GM19452 (cell line): ENCODE measurements around the gene NPHP4.

Experiments
- ATAC-seq: cut with Tn5 transposase; IDR thresholded peaks from one replicate; pipeline ENCODE4 v1.9.1; 2021; ENCODE audit not compliant: unreplicated experiment

NPHP4 gene

GRCh38 chr1:5991381-5992025, 722 bp downstream of the NPHP4 start:
- peak; percentile 5 for ATAC-seq

DNA sequence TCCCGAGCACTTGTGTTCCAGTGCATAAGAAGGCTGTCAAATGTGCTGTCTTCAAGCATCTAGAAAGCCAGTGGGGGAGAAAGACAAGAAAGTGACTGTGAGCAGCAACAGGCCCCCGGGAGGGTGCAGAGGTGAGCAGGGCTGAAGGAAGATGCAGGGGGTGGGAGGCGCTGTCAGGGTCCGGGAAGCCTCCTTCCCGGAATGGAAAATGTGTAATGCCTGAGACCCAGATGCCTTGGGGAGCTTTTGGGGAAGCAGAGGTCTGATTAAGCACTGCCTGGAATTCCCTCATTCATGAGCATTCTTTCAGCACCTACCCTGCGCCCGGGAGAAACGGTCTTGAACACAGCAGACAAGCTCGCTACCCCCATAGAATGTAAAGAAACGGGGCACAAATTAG, 1.3 kb downstream of the NPHP4 start:
- ATAC-seq: no peak

DNA sequence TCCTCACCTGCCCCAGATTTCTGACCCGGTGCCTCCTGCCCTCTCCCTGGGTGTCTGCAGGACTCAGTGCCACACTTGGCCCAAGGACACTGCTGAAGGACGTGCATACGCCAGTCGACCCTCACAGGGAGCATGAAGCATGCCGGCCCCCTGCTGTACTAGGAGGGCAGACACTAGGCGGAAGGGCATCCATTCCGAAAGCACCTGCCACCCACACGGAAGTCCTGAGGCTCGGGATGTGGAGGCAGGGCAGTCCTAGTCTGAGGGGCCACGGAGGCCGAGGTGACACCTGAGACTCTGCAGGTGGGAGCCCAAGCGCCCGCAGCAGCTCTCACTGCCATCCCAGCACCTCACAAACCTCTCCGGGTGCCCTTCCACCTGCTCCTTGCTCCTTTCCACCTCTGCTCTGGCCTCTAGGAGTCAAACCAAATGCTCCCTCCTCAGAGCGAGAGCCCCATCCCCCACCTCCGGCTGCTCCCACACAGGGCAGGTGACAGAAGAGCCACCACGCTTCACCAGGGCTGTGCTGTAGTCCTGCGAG, 2.4 kb downstream of the NPHP4 start:
- no peak for ATAC-seq

GRCh38 chr1:5989286-5989605, 3.0 kb downstream of the NPHP4 start:
- ATAC-seq: no peak

- ATAC-seq: no peak
Measured at GRCh38 chr1:5988596-5989285, 3.5 kb downstream of the NPHP4 start.

GRCh38 chr1:5986018-5986417, 6.2 kb downstream of the NPHP4 start:
- no peak for ATAC-seq

DNA sequence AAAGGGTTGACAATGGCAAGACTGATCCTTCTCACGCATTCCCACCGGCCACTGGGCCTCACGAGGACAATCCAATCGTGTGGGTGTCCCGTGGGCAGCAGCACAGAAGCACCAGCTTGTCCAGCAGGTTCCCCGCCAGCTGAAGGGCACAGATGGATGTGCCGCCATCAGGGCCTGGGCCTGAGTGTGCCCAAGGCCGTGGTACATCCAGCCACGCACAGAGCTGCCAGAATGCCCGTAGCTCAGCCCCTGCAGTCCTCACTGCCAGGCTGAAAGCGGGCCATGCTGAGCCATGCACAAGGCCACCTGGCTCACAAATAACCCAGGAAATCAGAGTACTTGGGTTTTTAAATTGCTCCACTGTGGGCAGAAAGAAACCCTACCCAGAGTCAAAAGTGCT, 7.0 kb downstream of the NPHP4 start:
- ATAC-seq: no peak

DNA sequence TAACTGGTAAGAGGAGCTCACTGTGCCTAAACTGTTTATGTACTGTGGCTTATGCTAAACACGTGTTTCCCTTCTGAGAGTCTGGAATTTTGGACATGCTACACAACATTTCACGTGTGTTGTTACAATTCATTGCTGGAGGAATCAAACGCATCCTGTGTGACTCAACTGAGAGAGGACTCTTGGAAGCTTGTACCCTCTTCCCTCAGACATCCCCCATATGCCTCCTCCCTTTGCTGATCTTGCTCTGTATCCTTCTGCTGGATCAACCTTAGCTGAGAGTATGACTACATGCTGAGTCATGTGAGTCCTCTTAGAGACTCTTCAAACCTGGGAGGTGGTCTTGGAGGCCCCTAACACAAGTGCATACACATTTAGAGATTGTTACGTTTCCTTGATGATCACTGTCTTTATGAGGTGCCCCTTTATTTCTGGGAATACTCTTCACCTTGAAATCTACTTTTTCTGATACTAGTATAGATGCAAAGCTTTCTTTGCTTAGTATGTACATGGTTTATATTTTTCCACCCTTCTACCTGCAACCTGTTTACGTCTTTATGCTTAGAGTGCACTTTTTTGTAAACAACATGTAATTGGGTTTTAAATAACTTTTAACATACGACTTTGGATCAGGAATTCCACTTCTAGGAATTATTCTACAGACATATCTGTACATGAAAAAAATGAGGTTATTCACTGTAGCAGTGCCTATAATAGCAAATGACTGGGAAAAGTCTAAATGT, 8.7 kb downstream of the NPHP4 start:
- ATAC-seq: no peak

DNA sequence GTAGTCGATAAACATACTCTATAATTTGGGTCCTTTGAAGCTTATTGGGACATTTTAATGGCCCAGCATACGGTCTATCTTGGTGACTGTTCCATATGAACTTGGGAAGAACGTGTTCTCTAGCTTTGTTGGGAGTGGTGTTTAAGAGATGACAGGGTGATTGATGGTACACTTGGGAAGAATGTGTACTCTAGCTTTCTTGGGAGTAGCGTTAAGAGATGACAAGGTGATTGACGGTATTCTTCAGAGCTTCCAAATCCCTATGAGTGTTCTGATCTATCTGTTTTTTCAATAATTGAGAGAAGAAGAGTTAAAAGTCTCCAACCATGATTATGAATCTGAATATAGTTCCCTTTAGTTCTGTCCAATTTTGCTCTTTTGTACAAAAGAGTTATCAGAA, 9.4 kb downstream of the NPHP4 start:
- ATAC-seq: no peak

- no peak for ATAC-seq
Measured at GRCh38 chr1:5982276-5982675, 9.9 kb downstream of the NPHP4 start.

GRCh38 chr1:5981009-5981380, 11.2 kb downstream of the NPHP4 start:
- ATAC-seq: no peak

GRCh38 chr1:5980314-5981008, 11.8 kb downstream of the NPHP4 start:
- no peak for ATAC-seq

GRCh38 chr1:5979536-5980313, 12.5 kb downstream of the NPHP4 start:
- ATAC-seq: no peak

- ATAC-seq: no peak
Measured at GRCh38 chr1:5978452-5978851, 13.8 kb downstream of the NPHP4 start.

- ATAC-seq: no peak
Measured at GRCh38 chr1:5977494-5978444, 14.5 kb downstream of the NPHP4 start.

- no peak for ATAC-seq
Measured at GRCh38 chr1:5976726-5977493, 15.3 kb downstream of the NPHP4 start.

DNA sequence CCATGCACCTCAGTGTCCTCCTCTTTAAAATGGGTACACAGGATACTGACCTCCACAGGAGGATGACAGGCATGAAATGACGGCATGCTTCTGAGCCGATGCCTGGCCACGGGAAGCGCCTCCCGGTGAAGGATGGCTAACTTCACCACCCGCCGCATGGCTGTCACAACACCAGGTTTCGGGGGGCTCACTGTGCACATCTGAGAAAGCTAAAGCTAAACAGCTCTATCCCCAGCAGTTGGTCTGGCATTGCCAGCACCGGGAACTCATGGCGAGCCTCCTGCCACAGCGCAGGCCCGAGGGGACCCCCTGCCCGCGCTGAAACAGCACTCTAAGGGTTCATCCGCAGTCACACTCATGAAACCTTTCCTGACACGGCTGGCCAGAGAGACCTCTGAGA, 16.0 kb downstream of the NPHP4 start:
- no peak for ATAC-seq

- no peak for ATAC-seq
Measured at GRCh38 chr1:5975133-5975880, 16.9 kb downstream of the NPHP4 start.
